SJCRH30 (cell line): ENCODE results near the gene COA3. TPM values are rescaled to one million over a fixed set of nuclear protein-coding genes. Genes with fewer than 3 reads are reported as not detected.

Experiments used
- DNase-seq, 2 experiments: peaks; one replicate each; pipeline ENCODE4 v3.0.0-alpha.2; 2015 to 2020
- H3K27ac ChIP-seq: fragments of 250-450 bp; sonication (Bioruptor Pico); 2 replicates; pipeline ENCODE4 v1.5.1; 2020; ENCODE audit warnings: mild to moderate bottlenecking, moderate library complexity
- H3K27me3 ChIP-seq: fragments of 250-450 bp; sonication (Bioruptor Pico); 2 replicates; pipeline ENCODE4 v1.5.1; 2020; ENCODE audit warnings: mild to moderate bottlenecking, moderate library complexity
- H3K36me3 ChIP-seq: fragments of 250-450 bp; sonication (Bioruptor Pico); 2 replicates; pipeline ENCODE4 v1.5.1; 2020; ENCODE audit warnings: mild to moderate bottlenecking, moderate library complexity
- H3K4me1 ChIP-seq: fragments of 250-450 bp; sonication (Bioruptor Pico); 2 replicates; pipeline ENCODE4 v1.5.1; 2020; ENCODE audit warnings: mild to moderate bottlenecking, moderate library complexity
- H3K4me3 ChIP-seq: fragments of 250-450 bp; sonication (Bioruptor Pico); 2 replicates; pipeline ENCODE4 v1.5.1; 2020; ENCODE audit warnings: mild to moderate bottlenecking, moderate library complexity
- H3K9me3 ChIP-seq: fragments of 250-450 bp; sonication (Bioruptor Pico); replicated peaks from 2 replicates; pipeline ENCODE4 v1.5.1; 2020; ENCODE audit warnings: mild to moderate bottlenecking, moderate library complexity
- total RNA-seq: library from RNA; depleted of rRNA; stranded (reverse); fragments of >200 nt; shearing (Covaris generic); gene quantifications from 2 replicates; pipeline ENCODE4 v1.2.3, GENCODE V29; 2014

COA3 gene
- total RNA-seq, 1 experiment from 2014 or later, result 107 TPM

DNA sequence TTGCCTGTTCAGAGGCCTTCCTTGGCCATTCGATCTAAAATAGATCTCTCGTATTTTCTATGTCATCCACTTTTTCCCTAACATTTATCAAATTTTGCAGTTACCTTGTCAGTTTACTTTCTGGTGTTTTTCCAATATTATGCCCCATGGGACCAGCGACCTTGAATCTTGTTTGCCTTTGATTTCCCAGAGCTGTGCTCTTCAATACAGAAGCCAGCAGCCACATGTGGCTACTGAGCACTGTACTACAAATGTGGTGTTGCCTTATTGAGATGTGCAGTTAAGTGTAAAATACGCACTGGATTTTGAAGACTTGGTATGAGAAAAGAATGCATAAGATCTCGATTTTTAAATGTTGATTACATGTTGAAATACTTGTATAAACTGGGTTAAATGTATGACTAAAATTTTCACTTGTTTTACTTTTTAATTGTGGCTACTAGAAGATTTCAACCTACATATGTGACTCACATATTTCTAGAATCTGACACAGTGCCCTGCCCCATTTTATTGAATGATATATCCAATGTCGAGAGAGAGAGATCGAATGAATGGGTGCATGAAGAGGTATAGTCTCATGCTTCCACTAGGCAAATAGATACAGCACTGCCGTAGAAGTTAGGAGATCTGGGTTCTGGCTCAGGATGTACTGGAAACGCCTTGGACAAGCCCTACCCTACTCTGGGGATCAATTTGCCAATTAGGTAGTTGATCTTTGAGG is 33.9 kb upstream of the COA3 start:
- no peaks in the 10 kb centered on the region for H3K9me3 ChIP-seq
- no peak for DNase-seq
- H3K36me3 ChIP-seq, result peaks cover 25% of the 10 kb centered on the region
- H3K4me3 ChIP-seq, result peak overlapping the region; percentile 86
- no peaks in the 10 kb centered on the region for H3K4me1 ChIP-seq
- peak overlapping the region; percentile 79 for H3K27ac ChIP-seq
- no peaks in the 10 kb centered on the region for H3K27me3 ChIP-seq

DNA sequence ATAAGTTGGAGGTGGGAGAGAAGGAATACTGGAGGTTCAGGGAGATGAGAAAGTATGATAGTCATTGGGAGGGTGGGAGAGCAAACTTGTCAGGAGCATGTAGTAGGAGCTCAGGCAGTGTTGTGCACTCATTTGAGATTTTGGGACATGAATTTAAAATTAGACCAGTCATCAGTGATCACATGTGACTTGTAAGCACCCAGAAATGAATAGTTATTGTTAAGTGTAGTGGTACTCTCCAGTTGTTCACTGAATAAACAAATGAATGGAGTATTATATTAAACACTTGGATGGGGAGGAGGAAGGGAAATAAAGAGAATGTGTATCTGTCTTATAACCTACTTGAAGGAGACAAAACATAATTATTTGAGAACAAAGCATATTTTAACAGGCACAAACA is 32.5 kb upstream of the COA3 start:
- no peaks in the 10 kb centered on the region for H3K9me3 ChIP-seq
- H3K27me3 ChIP-seq, result no peaks in the 10 kb centered on the region
- peaks cover 13% of the 10 kb centered on the region for H3K36me3 ChIP-seq
- no peak for DNase-seq
- no peak overlapping the region for H3K27ac ChIP-seq
- H3K4me1 ChIP-seq, result no peaks in the 10 kb centered on the region
- H3K4me3 ChIP-seq, result no peak overlapping the region

DNA sequence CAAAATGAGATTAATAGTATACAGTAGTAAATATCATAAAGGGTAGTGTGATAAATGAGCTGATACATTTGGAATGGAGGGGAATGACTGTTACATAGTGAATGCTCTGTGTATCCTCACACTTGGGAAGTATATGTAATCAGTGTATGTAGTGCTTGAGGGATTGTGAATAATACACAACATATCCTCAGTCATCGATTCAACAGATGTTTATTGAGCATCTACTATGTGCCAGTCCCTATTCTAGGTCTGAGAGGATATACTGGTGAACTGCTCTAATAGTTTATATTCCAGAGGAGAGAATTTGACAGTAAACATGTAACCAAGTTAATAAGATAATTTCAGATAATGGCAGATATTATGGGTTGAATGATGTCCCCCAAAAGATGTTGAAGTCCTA is 29.0 kb upstream of the COA3 start:
- Histone ChIP-seq H3K27ac (no peak overlapping the region), H3K9me3 (no peaks in the 10 kb centered on the region), H3K36me3 (no peaks in the 10 kb centered on the region), H3K4me1 (no peaks in the 10 kb centered on the region), H3K27me3 (no peaks in the 10 kb centered on the region), H3K4me3 (no peak overlapping the region)
- no peak for DNase-seq

DNA sequence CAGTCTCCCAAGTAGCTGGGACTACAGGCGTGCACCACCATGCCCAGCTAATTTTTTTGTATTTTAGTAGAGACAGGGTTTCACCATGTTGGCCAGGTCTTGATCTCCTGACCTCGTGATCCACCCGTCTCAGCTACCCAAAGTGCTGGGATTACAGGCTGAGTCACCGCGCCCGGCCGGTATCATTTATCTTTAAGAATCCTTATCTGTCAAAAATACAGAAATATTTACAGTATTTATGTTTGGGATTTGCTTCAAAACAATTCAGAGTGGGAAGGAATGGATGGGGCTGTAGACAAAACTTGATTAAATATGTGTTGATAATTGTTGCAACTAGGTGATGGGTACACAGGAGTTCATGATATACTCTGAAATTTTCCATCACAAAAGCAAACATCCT is 22.7 kb upstream of the COA3 start:
- Histone ChIP-seq H3K27ac (no peak overlapping the region), H3K27me3 (no peaks in the 10 kb centered on the region), H3K9me3 (no peaks in the 10 kb centered on the region), H3K4me1 (no peaks in the 10 kb centered on the region), H3K36me3 (peaks cover 36% of the 10 kb centered on the region), H3K4me3 (no peak overlapping the region)
- no peak for DNase-seq

DNA sequence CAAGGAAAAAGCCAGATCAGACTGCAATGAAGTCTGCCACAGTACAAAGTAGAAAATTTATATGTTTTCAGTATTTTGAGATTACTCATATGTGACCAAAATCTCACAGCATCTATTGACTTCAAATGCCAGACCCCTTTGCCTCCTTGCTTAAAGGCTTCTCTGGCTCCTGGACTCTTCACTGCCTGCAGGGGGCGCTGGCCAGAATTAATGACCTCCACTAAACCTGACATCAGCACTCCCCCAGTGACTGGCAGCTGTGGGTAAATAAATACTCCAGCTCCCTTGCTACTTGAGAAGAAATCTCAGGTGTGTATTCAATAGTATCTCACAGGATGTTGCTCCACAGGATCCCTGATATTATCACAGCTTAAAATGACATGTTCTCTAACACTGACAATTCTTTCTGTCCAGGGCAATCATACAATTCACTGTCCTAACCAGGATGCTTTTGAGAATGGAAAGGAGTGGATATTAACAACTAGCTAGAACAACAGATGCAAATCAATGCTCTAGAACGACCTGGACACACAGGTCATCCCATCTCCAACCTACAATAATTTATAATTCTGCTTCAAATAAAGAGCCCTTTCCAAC is 21.5 kb upstream of the COA3 start:
- peak; percentile 68 to 83 for DNase-seq
- H3K27me3 ChIP-seq, result no peaks in the 10 kb centered on the region
- H3K4me3 ChIP-seq, result no peak overlapping the region
- peaks cover 47% of the 10 kb centered on the region for H3K36me3 ChIP-seq
- no peak overlapping the region for H3K27ac ChIP-seq
- no peaks in the 10 kb centered on the region for H3K4me1 ChIP-seq
- H3K9me3 ChIP-seq, result no peaks in the 10 kb centered on the region

DNA sequence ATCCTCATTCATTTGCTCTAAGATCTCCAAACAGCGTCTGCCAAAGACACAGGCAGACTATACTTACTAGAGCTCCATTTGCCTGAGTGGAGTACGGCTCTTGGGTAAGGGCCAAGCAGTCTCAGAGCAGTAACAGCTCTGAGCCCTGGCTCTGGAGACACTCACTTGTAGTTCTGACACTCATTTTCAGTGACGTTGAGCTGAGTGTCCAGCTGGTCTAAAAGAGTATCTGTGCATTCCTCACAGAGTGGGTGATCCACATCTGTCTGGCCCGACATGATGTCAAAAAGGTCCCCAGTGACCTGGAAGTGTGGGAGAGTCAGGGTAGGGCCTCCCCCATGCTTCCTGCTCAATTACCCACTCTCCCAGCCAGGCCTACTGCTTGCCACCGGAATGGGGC is 19.9 kb upstream of the COA3 start:
- DNase-seq, result no peak
- Histone ChIP-seq H3K27ac (no peak overlapping the region), H3K27me3 (no peaks in the 10 kb centered on the region), H3K9me3 (no peaks in the 10 kb centered on the region), H3K4me3 (no peak overlapping the region), H3K4me1 (no peaks in the 10 kb centered on the region), H3K36me3 (peaks cover 55% of the 10 kb centered on the region)

DNA sequence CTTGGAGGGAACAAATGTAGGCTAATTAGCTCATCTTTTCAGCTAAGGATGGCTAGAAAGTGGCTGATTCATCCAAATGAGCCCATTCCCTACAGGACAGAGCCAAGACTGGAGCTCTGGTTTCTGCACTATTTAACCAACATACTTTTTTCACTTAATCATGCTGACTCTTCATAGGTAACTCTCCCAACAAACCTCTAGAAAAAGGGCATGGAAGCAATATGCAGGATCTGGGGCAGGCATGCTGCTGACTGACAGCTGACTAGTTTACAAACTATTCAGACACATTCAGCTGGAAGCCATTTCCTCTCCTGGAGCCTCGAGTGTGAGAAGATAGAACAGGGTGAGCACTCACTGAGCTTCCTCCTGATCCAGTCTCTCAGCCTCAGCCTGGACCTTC is 19.4 kb upstream of the COA3 start:
- no peaks in the 10 kb centered on the region for H3K27me3 ChIP-seq
- no peak overlapping the region for H3K27ac ChIP-seq
- H3K4me3 ChIP-seq, result no peak overlapping the region
- peaks cover 55% of the 10 kb centered on the region for H3K36me3 ChIP-seq
- no peaks in the 10 kb centered on the region for H3K9me3 ChIP-seq
- no peak for DNase-seq
- H3K4me1 ChIP-seq, result no peaks in the 10 kb centered on the region

DNA sequence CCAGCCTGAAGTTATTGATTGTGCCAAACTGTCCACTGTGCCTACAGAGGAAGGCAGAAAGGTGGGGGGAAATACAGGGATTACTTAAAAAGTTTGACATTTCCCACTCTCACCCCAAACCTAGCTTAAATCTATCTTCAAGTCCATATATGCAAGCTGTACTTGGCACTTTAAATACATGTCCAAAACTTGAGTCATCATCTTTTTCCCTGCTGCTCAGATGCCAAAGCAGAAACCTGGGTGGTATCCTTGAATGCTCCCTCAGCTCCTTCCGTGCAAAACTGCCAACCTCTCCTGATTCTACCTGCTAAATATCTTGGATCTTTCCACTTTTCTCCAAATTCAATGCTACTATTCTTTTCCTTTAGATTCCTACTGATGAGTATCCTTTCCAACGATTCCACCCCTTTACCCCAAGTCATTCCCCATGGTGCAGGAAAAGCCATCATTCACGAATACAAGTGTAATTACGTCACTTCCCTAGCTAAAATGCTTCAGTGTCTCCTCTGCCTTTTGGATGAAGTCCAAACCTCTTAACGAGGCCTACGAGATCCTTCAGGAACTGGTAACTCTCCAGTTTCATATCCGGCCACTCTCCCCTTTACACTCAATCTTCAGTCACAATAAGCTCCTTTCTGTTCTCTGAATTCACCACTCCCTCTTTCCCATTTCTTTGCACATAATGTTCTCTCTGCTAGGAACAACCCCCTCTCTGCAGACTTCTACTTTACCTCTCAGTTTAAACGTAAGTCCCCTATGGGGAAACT is 16.3 kb upstream of the COA3 start:
- H3K27me3 ChIP-seq, result no peaks in the 10 kb centered on the region
- no peaks in the 10 kb centered on the region for H3K4me1 ChIP-seq
- no peak for DNase-seq
- no peaks in the 10 kb centered on the region for H3K9me3 ChIP-seq
- H3K36me3 ChIP-seq, result peaks cover 48% of the 10 kb centered on the region
- H3K4me3 ChIP-seq, result no peak overlapping the region
- no peak overlapping the region for H3K27ac ChIP-seq

DNA sequence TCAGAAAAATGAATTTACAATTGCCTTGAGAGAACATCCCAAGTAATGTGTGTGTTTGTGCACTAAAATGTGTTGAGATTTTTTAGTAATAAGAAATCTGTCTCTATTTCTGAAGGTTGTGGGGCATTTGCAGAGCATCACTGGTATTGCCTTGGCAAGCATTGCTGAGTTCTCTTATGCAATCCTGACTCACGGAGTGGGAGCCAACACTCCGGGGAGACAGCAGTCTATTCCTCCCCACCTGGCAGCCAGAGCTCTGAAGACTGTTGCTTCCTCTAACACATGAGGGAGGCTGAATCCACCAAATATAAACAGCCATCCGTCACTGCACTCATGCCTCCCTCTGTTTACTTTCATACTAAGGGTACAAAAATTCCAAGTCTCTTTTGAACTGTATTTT is 10.7 kb upstream of the COA3 start:
- Histone ChIP-seq H3K9me3 (no peaks in the 10 kb centered on the region), H3K27ac (no peak overlapping the region), H3K36me3 (peaks cover 10% of the 10 kb centered on the region), H3K4me1 (no peaks in the 10 kb centered on the region), H3K27me3 (no peaks in the 10 kb centered on the region), H3K4me3 (no peak overlapping the region)
- DNase-seq, result no peak

DNA sequence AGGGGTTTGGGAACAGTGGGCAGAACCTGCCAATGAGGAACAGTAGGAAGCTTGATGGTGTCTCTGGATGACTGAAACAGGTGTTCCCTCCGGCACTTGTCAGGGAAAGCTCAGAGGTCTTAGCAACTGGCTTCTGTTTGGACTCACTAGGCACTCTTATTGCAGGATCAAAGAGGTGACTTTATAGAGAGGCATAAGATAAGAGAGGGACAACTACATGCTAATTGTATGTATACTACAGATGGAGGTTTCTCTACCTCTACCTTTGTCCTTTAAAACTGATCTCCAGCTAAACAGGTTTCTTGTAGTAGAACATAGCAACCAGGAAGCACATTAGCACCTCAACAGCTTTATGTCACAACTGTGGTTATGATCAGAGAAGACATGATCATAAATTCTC is 7.7 kb upstream of the COA3 start:
- H3K36me3 ChIP-seq, result peaks cover 2% of the 10 kb centered on the region; the same call in 1 of the 2 replicates
- 0 out of 2 replicates have a peak, but pooled peaks cover 6% of the 10 kb centered on the region for H3K4me1 ChIP-seq
- no peaks in the 10 kb centered on the region for H3K9me3 ChIP-seq
- DNase-seq, result no peak
- no peak overlapping the region for H3K27ac ChIP-seq
- H3K4me3 ChIP-seq, result no peak overlapping the region
- H3K27me3 ChIP-seq, result no peaks in the 10 kb centered on the region

DNA sequence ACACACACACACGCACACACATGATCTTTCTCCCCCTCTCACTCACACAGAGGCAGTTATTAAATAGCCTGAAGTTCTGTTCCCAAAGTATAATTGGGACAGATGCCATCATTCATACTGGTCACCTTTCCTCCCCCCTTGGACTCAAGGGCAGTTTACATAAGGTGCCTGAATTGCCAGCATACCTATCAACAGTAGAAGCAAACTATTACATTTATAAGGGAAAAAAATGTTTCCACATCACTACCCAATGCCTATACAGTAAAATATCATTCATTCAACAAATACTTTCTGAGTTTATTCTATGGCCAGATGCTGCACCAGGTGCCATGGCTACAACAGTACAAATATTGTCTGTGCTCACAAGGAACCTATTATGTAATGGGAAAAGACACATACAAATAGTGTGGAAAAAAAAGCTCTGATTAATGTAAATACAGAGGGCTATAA is 6.4 kb upstream of the COA3 start:
- no peaks in the 10 kb centered on the region for H3K9me3 ChIP-seq
- H3K4me1 ChIP-seq, result 0 out of 2 replicates have a peak, but pooled peaks cover 6% of the 10 kb centered on the region
- no peak for DNase-seq
- H3K36me3 ChIP-seq, result no peaks in the 10 kb centered on the region
- no peak overlapping the region for H3K4me3 ChIP-seq
- no peak overlapping the region for H3K27ac ChIP-seq
- no peaks in the 10 kb centered on the region for H3K27me3 ChIP-seq

DNA sequence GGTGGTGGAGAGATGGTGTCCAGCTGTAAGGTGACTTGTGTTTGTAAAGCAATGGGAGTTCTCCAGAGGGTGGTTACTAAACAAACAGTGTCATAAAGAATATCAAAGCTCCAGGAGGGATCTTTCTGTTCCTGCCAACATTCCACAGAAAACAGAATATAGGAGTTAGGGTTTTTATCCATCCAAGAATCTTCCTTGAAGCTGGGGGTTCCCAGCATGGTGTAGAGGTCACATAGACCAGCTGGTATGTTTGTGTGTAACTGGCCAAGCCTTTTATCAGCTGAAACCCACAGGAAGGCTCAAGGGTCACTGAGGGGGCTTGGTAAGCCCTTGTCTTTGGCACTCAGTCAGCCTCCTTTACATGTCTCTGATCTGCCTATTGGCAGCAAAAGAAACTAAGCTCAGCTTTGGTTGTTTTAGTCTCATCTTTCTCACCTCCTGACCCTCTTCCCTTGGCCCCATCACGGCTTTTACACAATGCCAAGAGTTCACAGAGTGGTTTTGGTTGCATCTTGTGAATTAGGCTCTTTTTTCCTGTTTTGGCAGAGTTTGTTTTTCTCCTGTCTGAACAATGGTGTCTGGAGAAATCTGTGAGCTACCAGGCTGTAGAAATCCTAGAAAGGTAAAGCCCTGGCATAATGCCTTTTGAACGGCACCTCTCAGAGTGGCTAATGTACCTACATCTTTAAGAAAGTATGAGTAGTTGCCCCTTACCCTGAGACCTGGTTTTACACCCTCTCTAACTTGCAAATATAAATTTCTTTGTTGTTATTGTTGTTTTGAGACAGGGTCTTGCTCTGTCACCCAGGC is 4.8 kb upstream of the COA3 start:
- no peaks in the 10 kb centered on the region for H3K36me3 ChIP-seq
- H3K27ac ChIP-seq, result no peak overlapping the region
- no peak overlapping the region for H3K4me3 ChIP-seq
- H3K27me3 ChIP-seq, result no peaks in the 10 kb centered on the region
- H3K4me1 ChIP-seq, result 0 out of 2 replicates have a peak, but pooled peaks cover 6% of the 10 kb centered on the region
- no peak for DNase-seq
- H3K9me3 ChIP-seq, result no peaks in the 10 kb centered on the region

DNA sequence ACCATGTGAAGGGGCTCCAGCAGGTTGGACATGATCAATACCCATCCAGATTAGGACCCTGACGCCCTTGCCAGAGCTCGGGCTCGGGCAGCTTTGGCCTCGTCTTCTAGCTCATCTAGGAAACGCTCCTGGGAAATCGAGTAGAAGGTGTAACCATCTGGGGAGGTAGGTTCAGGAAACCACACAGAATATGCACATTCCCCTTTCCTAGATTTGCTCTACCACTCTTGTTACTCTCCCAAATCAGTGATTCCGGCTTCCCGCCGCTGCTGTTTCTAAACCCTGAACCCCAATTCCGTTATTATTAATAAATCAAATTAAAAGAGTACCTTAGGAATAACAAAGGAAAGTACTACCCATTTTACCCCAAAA is 507 bp downstream of the COA3 start:
- no peak for DNase-seq
- peaks cover 7% of the 10 kb centered on the region; the same call in 1 of the 2 replicates for H3K4me1 ChIP-seq
- H3K27me3 ChIP-seq, result no peaks in the 10 kb centered on the region
- no peaks in the 10 kb centered on the region for H3K9me3 ChIP-seq
- H3K36me3 ChIP-seq, result no peaks in the 10 kb centered on the region
- peak overlapping the region; percentile 97 for H3K4me3 ChIP-seq
- H3K27ac ChIP-seq, result peak overlapping the region; percentile 57

DNA sequence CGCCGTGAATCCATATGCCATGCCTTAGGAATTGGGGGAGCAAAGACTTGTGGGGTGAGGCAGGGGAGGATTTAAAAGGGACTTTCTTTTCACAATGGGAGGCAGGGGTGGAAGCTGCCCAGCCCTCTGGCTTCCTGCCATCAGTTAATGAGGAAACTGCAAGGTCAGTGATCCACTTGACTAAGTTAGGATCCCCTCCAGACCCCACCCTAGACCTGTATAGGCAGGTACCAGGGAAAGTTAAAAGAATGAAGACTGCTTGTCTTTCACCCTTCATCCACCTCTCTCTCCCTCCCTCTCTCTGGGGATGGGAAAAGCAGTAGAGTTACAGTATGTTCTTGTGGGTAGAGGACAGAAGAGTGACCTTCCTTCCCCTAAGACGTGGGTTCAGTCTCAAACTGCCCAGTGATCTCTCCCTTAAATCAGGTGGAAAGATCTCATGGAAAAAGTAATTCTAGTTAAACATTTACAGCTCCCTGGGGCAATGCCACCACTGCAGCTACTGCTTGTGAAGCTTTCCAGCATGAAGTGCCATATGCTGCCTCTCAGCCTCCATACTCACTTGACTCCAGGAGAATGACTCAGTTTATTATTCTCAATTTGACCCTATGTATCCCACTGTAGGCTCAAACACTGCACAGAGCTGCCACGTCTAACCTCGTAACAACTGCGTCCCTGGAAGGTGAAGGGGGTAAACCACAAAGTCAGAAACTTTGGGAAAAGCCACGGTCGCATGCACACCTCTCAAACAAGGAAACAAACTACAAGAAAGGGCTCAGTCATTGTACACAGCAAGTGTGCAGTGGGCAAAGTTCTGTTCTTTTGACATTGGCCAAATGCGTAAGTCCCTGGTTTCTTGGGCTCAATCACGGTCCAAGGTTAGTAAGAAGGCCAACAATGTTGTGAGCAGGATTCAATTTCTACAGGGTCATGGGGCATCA is 1.2 kb downstream of the COA3 start:
- Histone ChIP-seq H3K9me3 (no peaks in the 10 kb centered on the region), H3K36me3 (no peaks in the 10 kb centered on the region), H3K4me3 (peak overlapping the region; percentile 97), H3K4me1 (peaks cover 5% of the 10 kb centered on the region; the same call in 1 of the 2 replicates), H3K27ac (no peak overlapping the region), H3K27me3 (no peaks in the 10 kb centered on the region)
- DNase-seq, result no peak
